PFSK-1 (cell line): ENCODE data around the gene KLC4.

Experiments used
- POLR2AphosphoS5 ChIP-seq: IDR thresholded peaks from 2 replicates; pipeline ENCODE4 v1.6.1; 2012; ENCODE audit warnings: low read depth, mild to moderate bottlenecking, control low read depth, low read length, moderate library complexity
- TAF1 ChIP-seq: IDR thresholded peaks from 2 replicates; pipeline ENCODE4 v1.6.1; 2012; ENCODE audit warnings: low read length, control low read depth, borderline replicate concordance; ENCODE audit not compliant: insufficient read depth
- TF ChIP-seq, protein P1 (sequence below), 2 experiments: IDR thresholded peaks; 2 replicates each; pipeline versions ENCODE4 v1.6.1 to v1.8.0; 2011 to 2012; ENCODE audit warnings: low read depth in 2 of 2, low read length in 2 of 2, control low read depth in 1 of 2, inconsistent platforms in 1 of 2, mild to moderate bottlenecking in 1 of 2, moderate library complexity in 1 of 2; ENCODE audit not compliant: insufficient read depth in 1 of 2

DNA sequence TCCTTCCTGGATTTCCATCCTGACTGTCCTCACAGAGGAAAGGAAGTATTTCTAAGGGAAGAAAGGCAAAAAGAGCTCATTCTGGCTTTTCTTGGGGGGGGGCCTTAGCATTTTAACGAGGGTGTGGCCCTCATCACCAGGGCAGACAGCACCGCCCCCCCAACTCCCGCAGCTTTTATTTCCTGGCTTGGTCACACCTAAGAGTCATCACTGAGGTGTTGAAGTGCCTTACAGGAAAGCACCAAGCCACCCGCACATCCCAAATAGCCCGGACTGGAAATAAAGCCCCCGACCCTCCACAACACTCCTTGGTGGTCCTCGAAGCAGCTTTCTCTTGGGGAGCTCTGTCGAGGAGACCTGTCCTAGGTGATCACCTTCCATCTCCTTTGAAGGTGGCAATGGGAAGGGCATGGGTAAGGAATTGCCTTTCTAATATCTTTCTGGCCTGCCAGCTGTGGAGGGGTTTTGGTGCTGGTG lies 17.9 kb downstream of the KLC4 start:
- TF ChIP-seq, protein P1, sequence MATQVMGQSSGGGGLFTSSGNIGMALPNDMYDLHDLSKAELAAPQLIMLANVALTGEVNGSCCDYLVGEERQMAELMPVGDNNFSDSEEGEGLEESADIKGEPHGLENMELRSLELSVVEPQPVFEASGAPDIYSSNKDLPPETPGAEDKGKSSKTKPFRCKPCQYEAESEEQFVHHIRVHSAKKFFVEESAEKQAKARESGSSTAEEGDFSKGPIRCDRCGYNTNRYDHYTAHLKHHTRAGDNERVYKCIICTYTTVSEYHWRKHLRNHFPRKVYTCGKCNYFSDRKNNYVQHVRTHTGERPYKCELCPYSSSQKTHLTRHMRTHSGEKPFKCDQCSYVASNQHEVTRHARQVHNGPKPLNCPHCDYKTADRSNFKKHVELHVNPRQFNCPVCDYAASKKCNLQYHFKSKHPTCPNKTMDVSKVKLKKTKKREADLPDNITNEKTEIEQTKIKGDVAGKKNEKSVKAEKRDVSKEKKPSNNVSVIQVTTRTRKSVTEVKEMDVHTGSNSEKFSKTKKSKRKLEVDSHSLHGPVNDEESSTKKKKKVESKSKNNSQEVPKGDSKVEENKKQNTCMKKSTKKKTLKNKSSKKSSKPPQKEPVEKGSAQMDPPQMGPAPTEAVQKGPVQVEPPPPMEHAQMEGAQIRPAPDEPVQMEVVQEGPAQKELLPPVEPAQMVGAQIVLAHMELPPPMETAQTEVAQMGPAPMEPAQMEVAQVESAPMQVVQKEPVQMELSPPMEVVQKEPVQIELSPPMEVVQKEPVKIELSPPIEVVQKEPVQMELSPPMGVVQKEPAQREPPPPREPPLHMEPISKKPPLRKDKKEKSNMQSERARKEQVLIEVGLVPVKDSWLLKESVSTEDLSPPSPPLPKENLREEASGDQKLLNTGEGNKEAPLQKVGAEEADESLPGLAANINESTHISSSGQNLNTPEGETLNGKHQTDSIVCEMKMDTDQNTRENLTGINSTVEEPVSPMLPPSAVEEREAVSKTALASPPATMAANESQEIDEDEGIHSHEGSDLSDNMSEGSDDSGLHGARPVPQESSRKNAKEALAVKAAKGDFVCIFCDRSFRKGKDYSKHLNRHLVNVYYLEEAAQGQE (IDR thresholded peaks at IDR 0.05; ENCODE audit: insufficient read depth in 1 of 2, low read depth in 2 of 2, low read length in 2 of 2): no peak
- no peak for TF ChIP-seq POLR2AphosphoS5
- TF ChIP-seq TAF1: no peak
